ENCODE data around the gene BTBD9. TPM values are rescaled to one million over a fixed set of nuclear protein-coding genes. Genes with fewer than 3 reads are reported as not detected.

The BTBD9 gene
- polyA plus RNA-seq, 1 donor = 7.8 TPM

DNA sequence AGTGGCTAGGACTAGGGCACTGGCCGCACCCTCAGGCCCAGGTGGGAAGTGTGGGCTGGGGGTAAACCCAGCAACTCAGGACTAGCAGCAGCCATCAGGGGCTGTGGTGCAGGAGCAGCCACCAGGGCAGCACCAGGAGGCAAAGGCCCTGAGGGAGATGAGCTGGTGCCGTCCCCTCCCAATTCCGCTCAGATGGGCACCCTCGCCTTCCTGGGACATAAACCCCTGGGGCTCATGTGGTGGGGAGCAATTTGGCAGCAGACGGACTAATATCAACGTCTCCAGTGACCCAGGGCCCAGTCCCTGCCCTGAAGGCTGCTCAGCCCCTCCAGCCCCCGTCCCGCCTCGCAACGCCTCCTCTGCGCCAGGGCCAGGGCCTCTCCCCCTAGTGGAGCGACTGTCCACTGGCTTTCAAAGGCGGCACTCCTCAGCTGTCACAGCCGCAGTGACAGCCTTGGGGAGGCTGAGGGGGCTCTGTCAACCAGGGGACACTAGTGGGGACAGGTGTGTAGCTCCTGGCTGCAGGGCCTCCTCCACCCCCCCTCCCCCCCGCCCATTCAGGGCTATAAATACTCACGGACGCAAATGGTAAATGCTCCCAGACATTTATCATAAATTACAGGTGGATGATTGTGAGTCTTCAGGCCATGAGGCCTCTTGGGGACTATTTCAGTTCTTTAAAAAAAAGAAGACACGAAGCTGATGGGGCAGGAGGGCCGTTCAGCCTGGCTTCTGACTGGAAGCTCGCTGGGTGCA is 470.3 kb downstream of the BTBD9 start:
- DNase-seq = no peak
- H3K27ac ChIP-seq (ENCODE audit: low read length) = no peak overlapping the region

GRCh38 chr6:38168699-38169098 is 471.0 kb downstream of the BTBD9 start:
- Histone ChIP-seq H3K4me3 (ENCODE audit: low read length) (no peak overlapping the region), H3K36me3 (ENCODE audit: control insufficient read depth, insufficient read depth, low read length) (no peaks in the 10 kb centered on the region), H3K27me3 (ENCODE audit: control insufficient read depth, insufficient read depth, low read length) (no peaks in the 10 kb centered on the region), H3K4me1 (ENCODE audit: control insufficient read depth, insufficient read depth, low read length) (peaks cover 44% of the 10 kb centered on the region), H3K27ac (ENCODE audit: low read length) (no peak overlapping the region), H3K9me3 (ENCODE audit: control insufficient read depth, low read depth, low read length) (no peaks in the 10 kb centered on the region)
- no CpG with 5 or more reads among the region's 8 CpGs for WGBS (ENCODE audit: insufficient coverage, low lambda C conversion rate)
- DNase-seq = no peak

More for the DNA sequence above, 470.3 kb downstream of the BTBD9 start:
- no peaks in the 10 kb centered on the region for H3K36me3 ChIP-seq (ENCODE audit: control insufficient read depth, insufficient read depth, low read length)
- peaks cover 51% of the 10 kb centered on the region for H3K4me1 ChIP-seq (ENCODE audit: control insufficient read depth, insufficient read depth, low read length)
- WGBS (ENCODE audit: insufficient coverage, low lambda C conversion rate) = no CpG with 5 or more reads among the region's 20 CpGs
- H3K4me3 ChIP-seq (ENCODE audit: low read length) = no peak overlapping the region
- H3K9me3 ChIP-seq (ENCODE audit: control insufficient read depth, low read depth, low read length) = no peaks in the 10 kb centered on the region
- no peaks in the 10 kb centered on the region for H3K27me3 ChIP-seq (ENCODE audit: control insufficient read depth, insufficient read depth, low read length)

GRCh38 chr6:38168126-38168525 is 471.6 kb downstream of the BTBD9 start:
- peaks cover 38% of the 10 kb centered on the region for H3K4me1 ChIP-seq (ENCODE audit: control insufficient read depth, insufficient read depth, low read length)
- no peaks in the 10 kb centered on the region for H3K9me3 ChIP-seq (ENCODE audit: control insufficient read depth, low read depth, low read length)
- DNase-seq = no peak
- H3K4me3 ChIP-seq (ENCODE audit: low read length) = no peak overlapping the region
- H3K36me3 ChIP-seq (ENCODE audit: control insufficient read depth, insufficient read depth, low read length) = no peaks in the 10 kb centered on the region
- no CpG with 5 or more reads among the region's 13 CpGs for WGBS (ENCODE audit: insufficient coverage, low lambda C conversion rate)
- no peak overlapping the region for H3K27ac ChIP-seq (ENCODE audit: low read length)
- H3K27me3 ChIP-seq (ENCODE audit: control insufficient read depth, insufficient read depth, low read length) = no peaks in the 10 kb centered on the region

GRCh38 chr6:38167598-38167997 is 472.1 kb downstream of the BTBD9 start:
- Histone ChIP-seq H3K4me3 (ENCODE audit: low read length) (no peak overlapping the region), H3K4me1 (ENCODE audit: control insufficient read depth, insufficient read depth, low read length) (peaks cover 34% of the 10 kb centered on the region), H3K36me3 (ENCODE audit: control insufficient read depth, insufficient read depth, low read length) (no peaks in the 10 kb centered on the region), H3K27ac (ENCODE audit: low read length) (no peak overlapping the region), H3K27me3 (ENCODE audit: control insufficient read depth, insufficient read depth, low read length) (no peaks in the 10 kb centered on the region), H3K9me3 (ENCODE audit: control insufficient read depth, low read depth, low read length) (no peaks in the 10 kb centered on the region)
- no peak for DNase-seq
- no CpG with 5 or more reads among the region's 11 CpGs for WGBS (ENCODE audit: insufficient coverage, low lambda C conversion rate)

GRCh38 chr6:38166411-38167240 is 473.1 kb downstream of the BTBD9 start:
- Histone ChIP-seq H3K9me3 (ENCODE audit: control insufficient read depth, low read depth, low read length) (no peaks in the 10 kb centered on the region), H3K36me3 (ENCODE audit: control insufficient read depth, insufficient read depth, low read length) (peaks cover 2% of the 10 kb centered on the region), H3K4me1 (ENCODE audit: control insufficient read depth, insufficient read depth, low read length) (peaks cover 26% of the 10 kb centered on the region), H3K4me3 (ENCODE audit: low read length) (no peak overlapping the region), H3K27me3 (ENCODE audit: control insufficient read depth, insufficient read depth, low read length) (no peaks in the 10 kb centered on the region), H3K27ac (ENCODE audit: low read length) (no peak overlapping the region)
- DNase-seq = no peak
- no CpG with 5 or more reads among the region's 32 CpGs for WGBS (ENCODE audit: insufficient coverage, low lambda C conversion rate)

GRCh38 chr6:38164671-38165108 is 475.0 kb downstream of the BTBD9 start:
- H3K9me3 ChIP-seq (ENCODE audit: control insufficient read depth, low read depth, low read length) = peaks cover 3% of the 10 kb centered on the region
- peaks cover 5% of the 10 kb centered on the region for H3K36me3 ChIP-seq (ENCODE audit: control insufficient read depth, insufficient read depth, low read length)
- H3K4me1 ChIP-seq (ENCODE audit: control insufficient read depth, insufficient read depth, low read length) = peaks cover 6% of the 10 kb centered on the region
- no peaks in the 10 kb centered on the region for H3K27me3 ChIP-seq (ENCODE audit: control insufficient read depth, insufficient read depth, low read length)
- no peak overlapping the region for H3K4me3 ChIP-seq (ENCODE audit: low read length)
- no peak for DNase-seq
- WGBS (ENCODE audit: insufficient coverage, low lambda C conversion rate) = no CpG with 5 or more reads among the region's 14 CpGs
- no peak overlapping the region for H3K27ac ChIP-seq (ENCODE audit: low read length)

DNA sequence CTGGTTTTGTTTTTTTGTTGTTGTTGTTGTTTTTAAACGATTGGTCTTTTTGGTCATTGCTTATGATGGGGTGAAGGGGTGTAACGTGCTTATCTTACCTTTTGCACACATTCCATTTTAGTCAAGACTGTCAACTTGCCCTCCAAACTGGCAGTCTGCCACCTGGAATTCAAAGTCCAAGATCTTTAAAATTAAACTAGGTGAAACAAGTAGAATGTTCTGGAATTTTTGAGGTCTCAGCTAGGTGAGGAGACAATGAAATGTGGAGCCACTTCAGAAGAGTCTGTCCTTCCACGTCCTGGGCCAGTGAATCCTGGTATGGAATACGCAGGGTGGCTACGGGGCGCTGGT is 475.6 kb downstream of the BTBD9 start:
- no peak for DNase-seq

GRCh38 chr6:38163186-38164130 is 476.3 kb downstream of the BTBD9 start:
- Histone ChIP-seq H3K36me3 (ENCODE audit: control insufficient read depth, insufficient read depth, low read length) (peaks cover 5% of the 10 kb centered on the region), H3K4me3 (ENCODE audit: low read length) (no peak overlapping the region), H3K27ac (ENCODE audit: low read length) (no peak overlapping the region), H3K4me1 (ENCODE audit: control insufficient read depth, insufficient read depth, low read length) (no peaks in the 10 kb centered on the region), H3K27me3 (ENCODE audit: control insufficient read depth, insufficient read depth, low read length) (no peaks in the 10 kb centered on the region), H3K9me3 (ENCODE audit: control insufficient read depth, low read depth, low read length) (peaks cover 3% of the 10 kb centered on the region)
- no peak for DNase-seq
- WGBS (ENCODE audit: insufficient coverage, low lambda C conversion rate) = no CpG with 5 or more reads among the region's 29 CpGs

More for the DNA sequence above, 475.6 kb downstream of the BTBD9 start:
- no peak overlapping the region for H3K27ac ChIP-seq (ENCODE audit: low read length)
- H3K27me3 ChIP-seq (ENCODE audit: control insufficient read depth, insufficient read depth, low read length) = no peaks in the 10 kb centered on the region
- peaks cover 5% of the 10 kb centered on the region for H3K36me3 ChIP-seq (ENCODE audit: control insufficient read depth, insufficient read depth, low read length)
- H3K4me3 ChIP-seq (ENCODE audit: low read length) = no peak overlapping the region
- H3K4me1 ChIP-seq (ENCODE audit: control insufficient read depth, insufficient read depth, low read length) = peaks cover 3% of the 10 kb centered on the region
- peaks cover 3% of the 10 kb centered on the region for H3K9me3 ChIP-seq (ENCODE audit: control insufficient read depth, low read depth, low read length)
- 80% methylated on average over 1 of the region's 6 CpGs for WGBS (ENCODE audit: insufficient coverage, low lambda C conversion rate)

- no peak for DNase-seq
- Histone ChIP-seq H3K27ac (ENCODE audit: low read length) (no peak overlapping the region), H3K27me3 (ENCODE audit: control insufficient read depth, insufficient read depth, low read length) (no peaks in the 10 kb centered on the region), H3K9me3 (ENCODE audit: control insufficient read depth, low read depth, low read length) (peaks cover 3% of the 10 kb centered on the region), H3K4me3 (ENCODE audit: low read length) (no peak overlapping the region), H3K4me1 (ENCODE audit: control insufficient read depth, insufficient read depth, low read length) (no peaks in the 10 kb centered on the region), H3K36me3 (ENCODE audit: control insufficient read depth, insufficient read depth, low read length) (peaks cover 5% of the 10 kb centered on the region)
- WGBS (ENCODE audit: insufficient coverage, low lambda C conversion rate) = no CpG with 5 or more reads among the region's 17 CpGs
Measured at GRCh38 chr6:38162493-38163185, 477.1 kb downstream of the BTBD9 start.
